OCI-LY1 (cell line): ENCODE measurements around the gene ANKRD55.
"Not testable (repeated sequence)": the region's sequence is repeated elsewhere in the genome, so short reads cannot be mapped to it uniquely, and the experiment has no call there.

Experiments
- H2AFZ ChIP-seq: fragments of 200-600 bp; sonication (generic), shearing (Covaris generic); 2 replicates; pipeline ENCODE4 v1.6.0; 2014; ENCODE audit warnings: antibody characterized with exemption, mild to moderate bottlenecking, low read length
- H3F3A ChIP-seq: fragments of 200-600 bp; sonication (generic), shearing (Covaris generic); 2 replicates; pipeline ENCODE4 v1.6.0; 2014; ENCODE audit warnings: mild to moderate bottlenecking, antibody characterized with exemption, low read length, moderate library complexity; ENCODE audit not compliant: insufficient read depth
- H3K27ac ChIP-seq: fragments of 200-600 bp; sonication (generic); 2 replicates; pipeline ENCODE4 v1.5.1; 2014; ENCODE audit warnings: low read length, mixed run types, mild to moderate bottlenecking, low read depth; ENCODE audit not compliant: poor library complexity, severe bottlenecking
- H3K27me3 ChIP-seq: fragments of 200-600 bp; sonication (generic); 2 replicates; pipeline ENCODE4 v1.6.0; 2014; ENCODE audit warnings: antibody characterized with exemption, mild to moderate bottlenecking, low read length, moderate library complexity; ENCODE audit not compliant: insufficient read depth
- H3K36me3 ChIP-seq: fragments of 200-600 bp; sonication (generic); 2 replicates; pipeline ENCODE4 v1.6.1; 2014; ENCODE audit warnings: mild to moderate bottlenecking, antibody characterized with exemption, low read length, moderate library complexity, mixed read lengths; ENCODE audit not compliant: insufficient read depth
- H3K4me1 ChIP-seq: fragments of 200-600 bp; sonication (generic); 2 replicates; pipeline ENCODE4 v1.5.1; 2014; ENCODE audit warnings: mild to moderate bottlenecking, low read length, moderate library complexity; ENCODE audit not compliant: insufficient read depth, severe bottlenecking
- H3K4me2 ChIP-seq: fragments of 200-600 bp; sonication (generic), shearing (Covaris generic); 2 replicates; pipeline ENCODE4 v1.6.1; 2014; ENCODE audit warnings: low read length
- H3K4me3 ChIP-seq: fragments of 200-600 bp; sonication (generic); 2 replicates; pipeline ENCODE4 v1.5.1; 2014; ENCODE audit warnings: low read length, low read depth, mild to moderate bottlenecking, mixed read lengths; ENCODE audit not compliant: poor library complexity, severe bottlenecking
- H3K79me2 ChIP-seq: fragments of 200-600 bp; shearing (Covaris generic); 2 replicates; pipeline ENCODE4 v1.6.1; 2016; ENCODE audit warnings: mixed run types, low read length, mixed read lengths; ENCODE audit not compliant: insufficient read depth
- H3K9ac ChIP-seq: fragments of 200-600 bp; sonication (generic), shearing (Covaris generic); 2 replicates; pipeline ENCODE4 v1.6.1; 2014; ENCODE audit warnings: mild to moderate bottlenecking, low read length, mixed read lengths
- H3K9me2 ChIP-seq: fragments of 200-600 bp; sonication (generic), shearing (Covaris generic); 2 replicates; pipeline ENCODE4 v1.6.1; 2014; ENCODE audit warnings: low read depth, mild to moderate bottlenecking, low read length, mixed read lengths
- H3K9me3 ChIP-seq: fragments of 200-600 bp; shearing (Covaris generic); 2 replicates; pipeline ENCODE4 v1.6.1; 2014; ENCODE audit warnings: low read length, mixed read lengths
- H4K20me1 ChIP-seq: fragments of 200-600 bp; sonication (generic), shearing (Covaris generic); 2 replicates; pipeline ENCODE4 v1.6.0; 2016; ENCODE audit warnings: mild to moderate bottlenecking, low read length; ENCODE audit not compliant: insufficient read depth
- CTCF ChIP-seq: fragments of 200-600 bp; sonication (generic), shearing (Covaris generic); IDR thresholded peaks from 2 replicates; pipeline ENCODE4 v1.5.1; 2017; ENCODE audit warnings: mild to moderate bottlenecking, antibody characterized with exemption, low read length, moderate library complexity, mixed read lengths
- EZH2 ChIP-seq: fragments of 200-600 bp; sonication (generic), shearing (Covaris generic); IDR thresholded peaks from 2 replicates; pipeline ENCODE4 v1.8.0; 2017; ENCODE audit warnings: borderline replicate concordance, mixed run types, mild to moderate bottlenecking, antibody characterized with exemption, low read length, moderate library complexity, mixed read lengths

ANKRD55 gene

DNA sequence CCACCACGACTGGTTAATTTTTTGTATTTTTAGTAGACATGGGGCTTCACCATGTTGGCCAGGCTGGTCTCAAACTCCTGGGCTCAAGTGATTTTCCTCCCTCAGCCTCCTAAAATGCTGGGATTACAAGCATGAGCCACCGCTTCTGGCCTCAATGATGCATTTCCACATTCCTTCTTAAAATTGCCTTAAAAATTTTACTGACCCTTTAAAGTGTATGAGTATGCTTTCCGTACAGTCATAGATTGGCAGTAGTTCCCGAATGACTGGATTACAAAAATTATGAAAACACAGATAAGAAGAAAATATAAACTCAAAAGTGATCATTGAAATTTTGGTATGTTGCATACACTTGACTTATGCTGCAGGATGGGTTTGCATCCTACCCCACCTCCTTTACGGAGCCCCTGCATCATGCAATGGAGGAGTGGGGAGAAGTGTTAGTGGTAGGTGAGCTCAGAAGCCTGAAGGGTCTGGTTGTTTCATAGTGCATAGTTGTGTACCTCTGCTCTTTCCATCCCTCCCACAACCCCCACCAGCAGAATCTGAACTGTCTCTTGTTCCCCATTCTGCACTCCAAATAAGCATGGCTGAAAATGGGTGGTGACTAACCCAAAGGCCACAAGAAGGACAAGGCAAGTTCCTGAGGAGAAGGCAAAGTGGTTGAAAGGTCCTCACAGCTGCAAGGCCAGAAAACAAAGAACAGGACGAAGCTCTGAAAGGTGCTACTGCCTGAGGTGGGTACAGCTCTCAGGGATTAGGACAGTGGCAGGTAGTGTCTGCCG is 26.8 kb downstream of the ANKRD55 start:
- Histone ChIP-seq H2AFZ (no peak overlapping the region), H3K36me3 (no peaks in the 10 kb centered on the region), H3F3A (no peaks in the 10 kb centered on the region), H3K9me2 (no peaks in the 10 kb centered on the region), H3K9ac (no peak overlapping the region), H3K27me3 (no peaks in the 10 kb centered on the region), H4K20me1 (no peaks in the 10 kb centered on the region), H3K9me3 (no peaks in the 10 kb centered on the region), H3K4me3 (no peak overlapping the region), H3K4me2 (no peak overlapping the region), H3K27ac (no peak overlapping the region), H3K79me2 (no peaks in the 10 kb centered on the region), H3K4me1 (no peaks in the 10 kb centered on the region)
- TF ChIP-seq EZH2 (no peak), CTCF (no peak)

DNA sequence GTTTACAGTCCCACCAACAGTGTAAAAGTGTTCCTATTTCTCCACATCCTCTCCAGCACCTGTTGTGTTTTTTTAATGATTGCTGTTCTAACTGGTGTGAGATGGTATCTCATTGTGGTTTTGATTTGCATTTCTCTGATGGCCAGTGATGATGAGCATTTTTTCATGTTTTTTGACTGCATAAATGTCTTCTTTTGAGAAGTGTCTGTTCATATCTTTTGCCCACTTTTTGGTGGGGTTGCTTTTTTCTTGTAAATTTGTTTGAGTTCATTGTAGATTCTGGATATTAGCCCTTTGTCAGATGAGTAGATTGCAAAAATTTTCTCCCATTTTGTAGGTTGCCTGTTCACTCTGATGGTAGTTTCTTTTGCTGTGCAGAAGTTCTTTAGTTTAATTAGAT is 29.2 kb downstream of the ANKRD55 start:
- H3K27me3 ChIP-seq, H3K4me2 ChIP-seq, H2AFZ ChIP-seq, H3K9ac ChIP-seq, H3K9me2 ChIP-seq, H3K27ac ChIP-seq, H3K36me3 ChIP-seq, H3K9me3 ChIP-seq, H3K4me3 ChIP-seq, H3F3A ChIP-seq, H3K4me1 ChIP-seq, H4K20me1 ChIP-seq, H3K79me2 ChIP-seq: not testable (repeated sequence)

GRCh38 chr5:56202483-56202882 is 30.6 kb downstream of the ANKRD55 start:
- Histone ChIP-seq H3K36me3 (no peaks in the 10 kb centered on the region), H3K9ac (no peak overlapping the region), H3K4me2 (no peak overlapping the region), H3K4me1 (no peaks in the 10 kb centered on the region), H3F3A (no peaks in the 10 kb centered on the region), H3K4me3 (no peak overlapping the region), H3K27me3 (no peaks in the 10 kb centered on the region), H4K20me1 (no peaks in the 10 kb centered on the region), H3K9me2 (no peaks in the 10 kb centered on the region), H2AFZ (no peak overlapping the region), H3K79me2 (no peaks in the 10 kb centered on the region), H3K27ac (no peak overlapping the region), H3K9me3 (no peaks in the 10 kb centered on the region)
- TF ChIP-seq EZH2 = no peak

- H3K4me1 ChIP-seq, H3K27me3 ChIP-seq, H3K27ac ChIP-seq, H3K36me3 ChIP-seq, H3K9ac ChIP-seq, H3K9me2 ChIP-seq, H3K4me2 ChIP-seq, H3K4me3 ChIP-seq, H3K9me3 ChIP-seq, H3F3A ChIP-seq, H4K20me1 ChIP-seq, H3K79me2 ChIP-seq, H2AFZ ChIP-seq: not testable (repeated sequence)
Measured at GRCh38 chr5:56201762-56202261, 31.3 kb downstream of the ANKRD55 start.
